HG03558 (cell line): Measurements from ENCODE around the gene ATAD3C.
"Not testable (repeated sequence)": the region's sequence is repeated elsewhere in the genome, so short reads cannot be mapped to it uniquely, and the experiment has no call there.

Experiments
- ATAC-seq: cut with Tn5 transposase; IDR thresholded peaks from one replicate; pipeline ENCODE4 v1.9.1; 2021; ENCODE audit warnings: moderate number of reproducible peaks; ENCODE audit not compliant: unreplicated experiment; ENCODE audit errors: extremely low read depth

The ATAD3C gene

DNA sequence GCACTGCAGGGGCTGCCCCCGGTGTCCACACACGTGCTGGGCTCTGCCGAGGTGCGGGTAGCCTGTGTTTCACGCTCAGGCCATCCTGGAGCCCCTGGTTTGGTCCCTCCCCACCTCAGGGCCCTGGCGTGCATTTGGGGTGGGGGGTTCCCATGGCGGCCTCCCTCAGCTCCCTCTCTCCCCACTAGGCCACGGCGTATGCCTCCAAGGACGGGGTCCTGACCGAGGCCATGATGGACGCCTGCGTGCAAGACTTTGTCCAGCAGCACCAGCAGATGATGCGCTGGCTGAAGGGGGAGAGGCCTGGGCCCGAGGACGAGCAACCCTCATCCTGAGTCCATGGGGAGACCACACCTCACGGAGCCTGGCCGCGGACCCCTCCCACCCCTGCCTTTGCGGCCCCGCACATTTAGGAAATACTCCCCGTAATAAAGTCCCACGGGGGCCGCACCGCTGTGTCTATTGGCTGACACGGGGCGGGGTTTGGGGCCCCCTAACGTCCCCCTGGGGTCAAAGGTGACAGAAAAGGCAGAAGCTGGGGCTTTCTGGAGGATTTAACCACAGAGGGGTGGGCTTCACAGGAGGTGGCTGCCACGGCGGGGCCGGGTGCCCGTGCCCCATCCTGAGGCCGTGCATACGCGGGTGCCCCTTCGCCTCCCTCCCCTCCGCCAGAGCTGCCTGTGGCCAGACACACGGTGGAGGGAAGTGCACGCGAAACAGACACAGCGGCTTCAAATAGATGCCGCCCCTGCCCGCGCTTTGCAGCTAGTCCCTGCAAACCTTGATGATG, 18.9 kb downstream of the ATAD3C start:
- ATAC-seq, result not testable (repeated sequence)

DNA sequence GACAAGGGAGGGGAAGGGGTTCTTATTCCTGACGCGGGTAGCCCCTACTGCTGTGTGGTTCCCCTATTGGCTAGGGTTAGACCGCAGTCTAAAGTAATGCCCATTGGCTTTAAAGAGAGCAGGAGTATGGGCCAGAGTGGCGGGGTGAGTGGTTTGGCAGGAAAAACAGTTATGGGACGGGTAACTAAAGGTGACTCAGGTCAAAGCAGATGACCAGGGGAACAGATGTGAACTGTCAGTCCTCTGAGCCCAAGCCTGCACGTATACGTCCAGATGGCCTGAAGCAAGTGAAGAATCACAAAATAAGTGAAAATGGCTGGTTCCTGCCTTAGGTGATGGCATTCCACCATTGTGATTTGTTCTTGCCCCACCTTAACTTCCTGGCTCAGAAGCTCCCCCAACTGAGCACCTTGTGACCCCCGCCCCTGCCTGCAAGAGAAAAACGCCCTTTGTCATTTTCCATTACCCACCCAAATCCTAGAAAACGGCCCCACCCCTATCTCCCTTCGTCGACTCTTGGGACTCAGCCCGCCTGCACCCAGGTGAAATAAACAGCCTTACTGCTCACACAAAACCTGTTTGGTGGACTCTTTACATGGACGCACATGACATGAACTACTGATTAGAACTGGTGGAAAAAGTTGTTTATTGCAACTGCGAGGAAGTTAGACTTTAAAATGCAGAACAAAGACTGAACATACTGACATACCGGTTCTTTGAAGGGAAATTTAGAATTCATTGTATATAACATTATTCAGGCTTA, 21.3 kb downstream of the ATAD3C start:
- ATAC-seq, result no peak

DNA sequence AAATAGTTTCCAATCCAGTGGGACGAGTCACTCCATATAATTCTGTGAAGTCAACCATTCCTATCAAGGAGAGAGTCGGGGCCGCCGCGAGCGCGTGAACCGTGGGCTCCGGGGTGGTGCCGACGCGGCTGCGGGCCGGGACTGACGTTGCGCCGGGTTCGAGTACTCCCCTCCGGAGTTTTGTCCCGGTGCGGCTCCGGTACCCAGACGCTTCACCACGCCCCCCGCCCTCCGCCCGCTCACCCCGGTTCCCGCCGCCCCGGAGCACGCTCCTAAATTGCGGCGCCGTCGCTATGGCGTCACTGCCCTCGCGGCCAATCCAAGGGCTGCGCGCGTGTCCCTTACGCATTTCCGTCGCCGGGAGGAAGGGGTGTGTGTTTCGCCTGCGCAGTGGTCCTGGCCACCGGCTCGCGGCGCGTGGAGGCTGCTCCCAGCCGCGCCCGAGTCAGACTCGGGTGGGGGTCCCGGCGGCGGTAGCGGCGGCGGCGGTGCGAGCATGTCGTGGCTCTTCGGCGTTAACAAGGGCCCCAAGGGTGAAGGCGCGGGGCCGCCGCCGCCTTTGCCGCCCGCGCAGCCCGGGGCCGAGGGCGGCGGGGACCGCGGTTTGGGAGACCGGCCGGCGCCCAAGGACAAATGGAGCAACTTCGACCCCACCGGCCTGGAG, 22.0 kb downstream of the ATAD3C start, which contains the start of gene ATAD3B:
ATAD3B (plus strand) TSS at position 377 of the 664 bp plus-strand sequence; CDS start at position 497, 120 bp downstream.
- peak; percentile 67 for ATAC-seq

- ATAC-seq, result not testable (repeated sequence)
Observed at GRCh38 chr1:1472053-1472876, 22.8 kb downstream of the ATAD3C start.

DNA sequence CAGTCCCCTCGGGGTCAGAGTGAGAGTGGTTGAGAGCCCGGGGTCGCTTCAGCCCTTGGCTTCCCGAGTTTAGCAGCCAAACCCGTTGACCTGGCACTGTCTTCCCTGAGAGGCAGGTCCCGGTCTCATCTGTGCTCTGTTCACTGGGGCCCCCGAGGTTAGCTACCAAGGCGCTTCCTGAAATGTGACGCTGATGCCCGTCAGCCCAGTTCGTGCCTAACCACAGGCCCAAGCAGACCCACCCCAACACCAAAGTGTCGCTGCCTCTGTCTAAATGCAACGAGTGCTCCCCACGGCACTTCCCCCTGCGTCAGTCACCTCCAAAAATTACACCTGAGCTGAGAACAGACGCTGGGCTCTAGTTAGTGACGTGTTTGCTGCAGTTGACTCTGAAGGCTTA, 26.5 kb downstream of the ATAD3C start:
- not testable (repeated sequence) for ATAC-seq

GRCh38 chr1:1477206-1477605, 27.7 kb downstream of the ATAD3C start:
- no peak for ATAC-seq

GRCh38 chr1:1479547-1480487, 30.3 kb downstream of the ATAD3C start:
- ATAC-seq, result no peak

GRCh38 chr1:1480488-1480867, 31.0 kb downstream of the ATAD3C start:
- not testable (repeated sequence) for ATAC-seq

GRCh38 chr1:1481811-1482210, 32.3 kb downstream of the ATAD3C start:
- not testable (repeated sequence) for ATAC-seq

DNA sequence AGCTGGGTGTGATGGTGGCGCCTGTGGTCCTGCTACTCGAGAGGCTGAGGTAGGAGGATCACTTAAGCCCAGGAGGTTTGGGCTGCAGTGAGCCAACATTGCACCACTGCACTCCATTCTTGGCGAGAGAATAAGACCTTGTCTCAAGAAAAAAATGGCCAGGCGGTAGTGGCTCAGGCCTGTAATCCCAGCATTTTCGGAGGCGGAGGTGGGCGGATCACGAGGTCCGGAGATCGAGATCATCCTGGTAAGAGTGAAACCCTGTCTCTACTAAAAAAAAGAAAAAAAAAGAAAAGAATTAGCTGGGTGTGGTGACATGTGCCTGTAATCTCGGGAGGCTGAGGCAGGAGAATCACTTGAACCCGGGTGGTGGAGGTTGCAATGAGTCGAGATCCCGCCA, 33.4 kb downstream of the ATAD3C start:
- no peak for ATAC-seq

GRCh38 chr1:1483714-1484113, 34.2 kb downstream of the ATAD3C start:
- ATAC-seq, result no peak

GRCh38 chr1:1484976-1485750, 35.7 kb downstream of the ATAD3C start:
- not testable (repeated sequence) for ATAC-seq

DNA sequence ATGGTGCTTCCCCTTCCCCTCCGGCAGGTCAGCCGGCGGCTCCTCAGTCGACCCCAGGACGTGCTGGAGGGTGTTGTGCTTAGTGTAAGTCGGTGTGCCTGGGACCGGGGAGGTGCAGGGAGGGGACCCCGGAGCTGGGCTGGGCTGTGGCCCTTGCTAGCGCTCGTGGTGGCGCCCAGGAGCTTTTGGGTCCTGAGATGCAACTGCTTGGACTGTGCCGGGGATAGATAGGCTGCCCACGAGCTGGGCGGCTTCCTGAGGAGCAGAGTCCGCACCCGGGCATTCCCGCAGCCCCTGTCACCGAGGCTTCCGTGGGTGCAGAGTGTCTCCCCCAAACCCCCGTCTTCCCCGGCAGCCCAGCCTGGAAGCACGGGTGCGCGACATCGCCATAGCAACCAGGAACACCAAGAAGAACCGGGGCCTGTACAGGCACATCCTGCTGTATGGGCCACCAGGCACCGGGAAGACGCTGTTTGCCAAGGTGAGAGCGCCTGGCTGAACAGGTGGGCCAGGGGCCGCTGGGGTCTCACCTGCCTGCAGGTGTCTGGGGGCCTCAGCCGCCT, 36.3 kb downstream of the ATAD3C start:
- not testable (repeated sequence) for ATAC-seq

GRCh38 chr1:1487701-1488100, 38.2 kb downstream of the ATAD3C start:
- ATAC-seq, result no peak

DNA sequence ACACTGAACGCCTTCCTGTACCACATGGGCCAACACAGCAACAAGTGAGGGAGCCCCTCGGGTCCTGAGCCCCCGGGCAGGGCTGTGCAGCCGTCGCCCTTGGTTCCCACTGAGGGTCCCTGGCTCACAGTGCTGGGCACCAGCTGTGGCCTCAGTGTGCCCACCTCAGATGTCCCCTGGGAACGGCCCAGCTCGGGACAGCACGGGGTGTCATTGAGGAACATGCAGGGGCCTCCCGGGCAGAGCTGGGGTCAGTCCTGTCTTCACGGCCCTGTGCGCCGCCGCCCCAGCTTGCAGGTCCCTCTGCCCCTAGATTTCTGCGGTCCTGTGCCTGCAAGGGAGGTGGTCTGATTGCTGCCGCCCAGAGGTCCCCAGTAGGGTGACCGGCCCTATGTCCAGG, 39.7 kb downstream of the ATAD3C start:
- ATAC-seq, result no peak

DNA sequence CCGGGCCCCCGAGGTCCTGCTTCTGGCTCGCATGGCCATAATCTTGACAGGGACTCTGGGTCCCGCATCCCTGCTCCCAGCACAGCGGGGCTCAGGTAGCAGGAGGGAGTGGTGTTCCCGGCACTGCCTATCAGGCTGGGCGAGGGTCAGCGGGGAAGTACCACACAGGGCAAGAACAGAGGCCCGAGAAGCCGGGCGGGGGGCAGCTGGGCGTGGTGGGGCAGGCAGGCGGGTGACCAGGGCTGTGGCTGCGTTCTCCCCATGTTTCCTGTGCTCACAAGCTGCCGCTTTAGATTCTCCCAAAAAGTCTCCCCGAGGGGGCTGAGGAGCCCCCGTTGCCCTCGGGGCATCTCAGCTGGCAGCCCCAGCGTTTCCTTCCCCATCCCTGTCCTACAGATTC, 40.4 kb downstream of the ATAD3C start:
- ATAC-seq, result no peak

GRCh38 chr1:1490633-1491230, 41.2 kb downstream of the ATAD3C start:
- ATAC-seq, result no peak

DNA sequence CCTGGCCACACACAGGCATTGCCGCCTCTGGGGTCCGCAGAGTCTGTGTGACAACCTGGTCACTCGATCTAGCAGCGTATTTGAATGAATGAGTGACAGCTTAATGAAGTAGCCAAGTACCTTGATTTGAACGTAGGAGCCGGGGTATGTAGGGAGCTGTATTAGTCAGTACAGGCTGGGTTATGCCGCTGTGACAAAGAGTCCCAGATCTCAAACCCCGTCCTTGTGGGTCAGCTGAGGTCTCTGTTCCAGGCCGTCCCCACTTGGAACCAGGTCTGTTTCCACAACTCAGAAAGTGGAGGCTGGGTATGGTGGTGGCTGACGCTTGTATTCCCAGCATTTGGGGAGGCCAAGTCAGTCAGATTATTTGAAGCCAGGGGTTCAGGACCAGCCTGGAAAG, 42.1 kb downstream of the ATAD3C start:
- ATAC-seq, result no peak
